Body of pancreas (tissue), 4 donors: Measurements from ENCODE around the gene SLC39A1. TPM values are rescaled to one million over a fixed set of nuclear protein-coding genes. Genes with fewer than 3 reads are reported as not detected.
"Not testable (repeated sequence)": the region's sequence is repeated elsewhere in the genome, so short reads cannot be mapped to it uniquely, and the experiment has no call there.

ENCODE experiments used
- ATAC-seq: fragments of 150-250 bp; one replicate; pipeline ENCODE4 v1.9.1; 2016
- DNase-seq, 4 donors: peaks; one replicate each; pipeline ENCODE4 v3.0.0-alpha.2; 2019
- H3K27ac ChIP-seq, 4 donors: fragments of 200-600 bp; sonication (generic); 1 replicate in 3 of 4; 2 replicates in 1 of 4; pipeline versions ENCODE4 v1.5.1 to v1.6.1; 2016 to 2019; ENCODE audit warnings: mild to moderate bottlenecking in 1 of 4, mixed read lengths in 1 of 4, moderate library complexity in 1 of 4
- H3K27me3 ChIP-seq, 2 donors: fragments of 200-600 bp; sonication (generic); one replicate each; pipeline ENCODE4 v1.6.0; 2016; ENCODE audit warnings: mild to moderate bottlenecking in 1 of 2
- H3K36me3 ChIP-seq, 2 donors: fragments of 200-600 bp; sonication (generic); replicated peaks in 1 of 2; 2 replicates each; pipeline ENCODE4 v1.5.1; 2016; ENCODE audit warnings: low read depth in 2 of 2; ENCODE audit not compliant: insufficient read depth in 1 of 2
- H3K4me1 ChIP-seq: fragments of 200-600 bp; sonication (generic); one replicate; pipeline ENCODE4 v1.6.0; 2016
- H3K4me3 ChIP-seq, 2 donors: fragments of 200-600 bp; sonication (generic); 1 replicate in 1 of 2; 2 replicates in 1 of 2; pipeline ENCODE4 v1.5.1; 2016 to 2019
- H3K9me3 ChIP-seq, 3 donors: fragments of 200-600 bp; sonication (generic); 1 replicate in 2 of 3; 2 replicates in 1 of 3; pipeline ENCODE4 v1.5.1; 2016
- POLR2A ChIP-seq, 3 donors: fragments of 450-650 bp; IDR thresholded peaks; one replicate each; pipeline ENCODE4 v1.6.1; 2016; ENCODE audit warnings: antibody characterized with exemption in 3 of 3, mild to moderate bottlenecking in 2 of 3
- WGBS, 2 donors: methylation state at CpG; one replicate each; pipeline ENCODE4 v1.1.5; 2017; 5-methylcytosine and 5-hydroxymethylcytosine counted together
- intact Hi-C: fragments of 100-400 bp; cut with DNase I; formaldehyde crosslinking; loops from one replicate; pipeline ENCODE4 v1.15.1; 2023
- total RNA-seq, 2 donors: library from RNA; depleted of rRNA; stranded (reverse); fragments of >200 nt; gene quantifications; one replicate each; pipeline ENCODE4 v1.1.0, GENCODE V29; 2016
- TF ChIP-seq, protein P1 (sequence below), 7 experiments: fragments of 450-650 bp in 4 of 7; fragments of 200-600 bp in 3 of 7; sonication (generic) in 3 of 7; IDR thresholded peaks; one replicate each; pipeline ENCODE4 v1.5.1; 2016 to 2019; ENCODE audit warnings: antibody characterized with exemption in 7 of 7

SLC39A1 gene
- total RNA-seq, 2 donors from 2014 or later: 30.7 to 35.5 TPM

DNA sequence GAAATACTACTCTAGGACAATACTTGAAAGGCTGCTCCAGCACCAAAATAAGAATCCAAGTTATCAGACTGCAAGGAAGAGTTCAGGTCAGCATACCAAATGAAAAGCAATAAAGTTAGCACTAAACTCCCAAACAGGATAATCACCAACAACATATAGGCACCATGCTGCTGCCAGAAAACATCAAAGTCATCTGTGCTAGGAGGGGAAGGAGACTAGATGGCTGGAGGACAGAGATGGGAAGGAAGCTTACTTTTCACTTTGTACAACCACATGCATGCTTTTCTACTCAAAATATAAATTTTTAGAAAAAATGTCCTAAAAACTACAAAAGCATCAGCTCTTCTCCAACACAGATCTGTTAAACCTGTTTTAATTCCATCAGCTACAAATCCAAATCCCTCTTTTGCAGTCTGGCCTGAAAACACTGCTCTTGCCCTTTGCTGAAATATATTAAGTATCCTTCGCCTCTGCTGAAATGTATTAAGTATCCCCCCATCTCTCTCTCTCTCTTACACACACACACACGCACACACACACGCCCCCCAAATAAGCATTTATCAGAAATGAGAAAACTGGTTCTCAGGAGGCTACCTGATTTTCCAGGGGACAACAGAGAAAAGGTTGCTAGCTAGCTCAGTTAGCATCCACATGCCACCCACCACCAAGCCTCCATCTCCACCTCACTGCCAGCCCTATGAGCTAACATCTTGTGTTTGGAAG, 42.1 kb downstream of the SLC39A1 start:
- peak overlapping the region in 2 of 4 donors; percentile 70 to 90 for H3K27ac ChIP-seq
- intact Hi-C loops: no loop called here

DNA sequence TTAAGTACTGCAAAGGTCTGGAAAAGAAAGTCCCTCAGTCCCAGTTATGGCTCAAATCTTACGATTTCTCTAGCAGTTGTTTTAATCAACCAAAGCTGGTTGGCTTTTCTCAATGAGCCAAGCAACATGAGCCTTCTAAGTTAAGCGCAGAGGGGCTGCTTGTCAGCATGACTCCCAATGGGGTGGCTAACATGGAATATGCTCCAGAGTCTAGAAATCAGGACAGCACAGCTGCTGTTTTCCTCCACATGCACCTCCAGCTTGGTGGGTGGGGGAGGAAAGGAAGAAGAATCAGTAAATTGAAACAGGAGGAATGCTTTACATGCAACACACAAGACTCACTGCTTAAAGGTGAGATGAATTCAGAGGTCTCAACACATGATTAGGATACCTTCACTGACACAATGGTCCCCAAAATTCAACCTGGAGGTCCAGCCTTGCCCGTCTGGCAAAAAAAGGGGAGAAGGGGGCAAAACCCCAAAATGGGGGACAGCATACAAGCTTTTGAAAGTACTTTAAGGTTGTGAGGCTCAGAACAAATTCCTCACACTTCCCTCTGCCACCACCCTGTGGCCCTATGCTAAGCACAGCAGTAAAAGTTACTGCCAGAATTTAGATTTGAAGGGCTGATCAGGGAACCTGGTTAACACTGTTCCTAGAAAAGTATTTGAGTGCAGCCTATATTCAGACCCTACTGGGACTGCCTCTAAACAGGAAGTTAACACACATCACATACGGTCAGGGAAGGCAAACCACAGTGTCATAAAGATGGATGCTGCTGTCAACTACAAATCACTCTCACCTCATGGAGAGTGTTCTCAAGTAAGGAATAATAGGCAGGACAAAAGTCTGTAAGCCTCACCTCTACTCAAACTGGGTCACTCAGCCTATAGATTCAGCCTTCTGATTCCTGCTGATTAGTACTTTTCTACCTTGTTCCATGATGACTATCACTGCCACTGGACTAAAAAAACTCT, 43.2 kb downstream of the SLC39A1 start:
- no peak for DNase-seq
- peaks cover 38% of the 10 kb centered on the region for H3K4me1 ChIP-seq

More for the DNA sequence above, 42.1 kb downstream of the SLC39A1 start:
- H3K9me3 ChIP-seq: no peaks in the 10 kb centered on the region
- peaks cover 38% of the 10 kb centered on the region for H3K4me1 ChIP-seq
- WGBS, 2 donors: 22 to 26% methylated on average over 3 of the region's 3 CpGs
- H3K36me3 ChIP-seq: no peaks in the 10 kb centered on the region
- ATAC-seq (no peak), DNase-seq (no peak)
- peak overlapping the region in 1 of 2 donors; percentile 80 for H3K4me3 ChIP-seq
- TF ChIP-seq, protein P1, sequence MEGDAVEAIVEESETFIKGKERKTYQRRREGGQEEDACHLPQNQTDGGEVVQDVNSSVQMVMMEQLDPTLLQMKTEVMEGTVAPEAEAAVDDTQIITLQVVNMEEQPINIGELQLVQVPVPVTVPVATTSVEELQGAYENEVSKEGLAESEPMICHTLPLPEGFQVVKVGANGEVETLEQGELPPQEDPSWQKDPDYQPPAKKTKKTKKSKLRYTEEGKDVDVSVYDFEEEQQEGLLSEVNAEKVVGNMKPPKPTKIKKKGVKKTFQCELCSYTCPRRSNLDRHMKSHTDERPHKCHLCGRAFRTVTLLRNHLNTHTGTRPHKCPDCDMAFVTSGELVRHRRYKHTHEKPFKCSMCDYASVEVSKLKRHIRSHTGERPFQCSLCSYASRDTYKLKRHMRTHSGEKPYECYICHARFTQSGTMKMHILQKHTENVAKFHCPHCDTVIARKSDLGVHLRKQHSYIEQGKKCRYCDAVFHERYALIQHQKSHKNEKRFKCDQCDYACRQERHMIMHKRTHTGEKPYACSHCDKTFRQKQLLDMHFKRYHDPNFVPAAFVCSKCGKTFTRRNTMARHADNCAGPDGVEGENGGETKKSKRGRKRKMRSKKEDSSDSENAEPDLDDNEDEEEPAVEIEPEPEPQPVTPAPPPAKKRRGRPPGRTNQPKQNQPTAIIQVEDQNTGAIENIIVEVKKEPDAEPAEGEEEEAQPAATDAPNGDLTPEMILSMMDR (IDR thresholded peaks at IDR 0.05): no peak
- no peak for TF ChIP-seq POLR2A (IDR thresholded peaks at IDR 0.05)
- H3K27me3 ChIP-seq: no peaks in the 10 kb centered on the region

DNA sequence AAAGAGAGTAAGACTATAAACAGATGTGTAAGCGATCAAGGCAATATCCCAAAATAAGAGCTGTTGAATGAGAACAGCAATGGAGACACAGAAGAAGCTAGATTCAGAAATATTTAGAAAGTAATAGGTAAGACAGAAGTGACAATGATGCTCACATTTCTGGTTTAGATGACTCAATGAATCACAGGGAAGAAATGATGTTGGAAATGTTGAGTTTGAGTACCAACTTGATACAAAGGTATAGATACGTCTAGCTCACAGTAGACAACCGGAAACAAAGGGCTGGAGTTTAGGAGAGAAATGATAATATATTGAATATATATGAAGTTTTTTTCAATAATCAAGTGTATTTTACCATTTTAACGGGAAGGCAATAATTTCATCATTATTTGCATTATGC, 47.0 kb downstream of the SLC39A1 start:
- DNase-seq (no peak), ATAC-seq (no peak)
- Histone ChIP-seq H3K27ac (no peak overlapping the region), H3K36me3 (no peaks in the 10 kb centered on the region), H3K4me3 (no peak overlapping the region), H3K27me3 (no peaks in the 10 kb centered on the region), H3K9me3 (no peaks in the 10 kb centered on the region), H3K4me1 (peaks cover 39% of the 10 kb centered on the region)
- intact Hi-C loops: no loop called here
- 80 to 92% methylated on average over 4 of the region's 4 CpGs for WGBS, 2 donors
- TF ChIP-seq, protein P1 (IDR thresholded peaks at IDR 0.05): no peak
- TF ChIP-seq POLR2A (IDR thresholded peaks at IDR 0.05): no peak

More for the DNA sequence above, 43.2 kb downstream of the SLC39A1 start:
- no peaks in the 10 kb centered on the region for H3K9me3 ChIP-seq
- no peaks in the 10 kb centered on the region for H3K36me3 ChIP-seq
- intact Hi-C loops: no loop called here
- no peak overlapping the region for H3K4me3 ChIP-seq
- TF ChIP-seq, protein P1 (IDR thresholded peaks at IDR 0.05): peak in 2 of 7 experiments; percentile 8 to 19
- TF ChIP-seq POLR2A (IDR thresholded peaks at IDR 0.05): no peak
- H3K27ac ChIP-seq: no peak overlapping the region
- no peak for ATAC-seq
- H3K27me3 ChIP-seq: no peaks in the 10 kb centered on the region
- 36 to 47% methylated on average over 4 of the region's 4 CpGs for WGBS, 2 donors

DNA sequence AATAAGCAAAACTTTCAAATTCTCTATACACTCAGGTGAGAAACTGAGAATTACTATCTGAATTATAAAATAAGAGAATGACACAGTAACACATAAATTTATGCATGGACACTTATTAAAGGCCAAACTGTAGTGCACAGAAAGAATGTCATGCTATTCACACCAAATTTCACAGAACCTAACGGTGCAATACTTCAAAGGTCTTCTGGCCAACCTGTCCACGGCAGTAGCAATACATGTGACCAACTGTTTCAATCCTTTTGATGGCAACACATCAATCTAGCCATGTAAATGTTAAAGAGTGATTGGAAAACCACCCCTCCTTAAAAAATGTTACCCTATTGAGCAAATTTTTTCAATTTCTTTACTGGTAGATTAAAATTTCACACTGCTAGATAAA, 51.0 kb downstream of the SLC39A1 start:
- DNase-seq (no peak), ATAC-seq (no peak)
- TF ChIP-seq, protein P1 (IDR thresholded peaks at IDR 0.05): no peak
- TF ChIP-seq POLR2A (IDR thresholded peaks at IDR 0.05): no peak
- no peak overlapping the region for H3K27ac ChIP-seq
- 47 to 52% methylated on average over 2 of the region's 2 CpGs for WGBS, 2 donors
- H3K27me3 ChIP-seq: no peaks in the 10 kb centered on the region
- no peak overlapping the region for H3K4me3 ChIP-seq
- intact Hi-C loops: no loop called here
- no peaks in the 10 kb centered on the region for H3K9me3 ChIP-seq
- no peaks in the 10 kb centered on the region for H3K36me3 ChIP-seq
- H3K4me1 ChIP-seq: peaks cover 15% of the 10 kb centered on the region

DNA sequence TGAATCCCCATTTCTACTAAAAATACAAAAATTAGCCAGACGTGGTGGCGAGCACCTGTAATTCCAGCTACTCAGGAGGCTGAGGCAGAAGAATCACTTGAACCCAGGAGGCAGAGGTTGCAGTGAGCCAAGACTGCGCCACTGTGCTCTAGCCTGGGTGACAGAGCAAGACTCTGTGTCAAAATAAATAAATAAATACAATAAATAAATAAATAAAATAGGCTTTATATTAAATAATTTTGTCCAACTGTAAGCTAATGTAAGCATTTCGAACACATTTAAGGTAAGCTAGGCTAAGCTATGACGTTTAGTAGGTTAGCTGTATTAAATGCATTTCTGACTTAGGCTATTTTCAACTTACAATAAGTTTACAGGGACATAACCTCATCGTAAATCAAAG, 52.8 kb downstream of the SLC39A1 start:
- H3K36me3 ChIP-seq, ATAC-seq, intact Hi-C loops, H3K27ac ChIP-seq, H3K4me3 ChIP-seq, DNase-seq, H3K27me3 ChIP-seq, H3K9me3 ChIP-seq: not testable (repeated sequence)
- H3K4me1 ChIP-seq: peaks cover 15% of the 10 kb centered on the region
- 89 to 90% methylated on average over 6 of the region's 6 CpGs for WGBS, 2 donors
